Endothelial cell of hepatic sinusoid (primary cell): ENCODE results near the gene BCL3.
"Not testable (repeated sequence)": the region's sequence is repeated elsewhere in the genome, so short reads cannot be mapped to it uniquely, and the experiment has no call there.

Experiments used
- in situ Hi-C: cut with HindIII; loops from 2 replicates; pipeline ENCODE4 v1.10.0; 2017; ENCODE audit warnings: low sequenced_read_pairs

The BCL3 gene, protein sequence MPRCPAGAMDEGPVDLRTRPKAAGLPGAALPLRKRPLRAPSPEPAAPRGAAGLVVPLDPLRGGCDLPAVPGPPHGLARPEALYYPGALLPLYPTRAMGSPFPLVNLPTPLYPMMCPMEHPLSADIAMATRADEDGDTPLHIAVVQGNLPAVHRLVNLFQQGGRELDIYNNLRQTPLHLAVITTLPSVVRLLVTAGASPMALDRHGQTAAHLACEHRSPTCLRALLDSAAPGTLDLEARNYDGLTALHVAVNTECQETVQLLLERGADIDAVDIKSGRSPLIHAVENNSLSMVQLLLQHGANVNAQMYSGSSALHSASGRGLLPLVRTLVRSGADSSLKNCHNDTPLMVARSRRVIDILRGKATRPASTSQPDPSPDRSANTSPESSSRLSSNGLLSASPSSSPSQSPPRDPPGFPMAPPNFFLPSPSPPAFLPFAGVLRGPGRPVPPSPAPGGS

DNA sequence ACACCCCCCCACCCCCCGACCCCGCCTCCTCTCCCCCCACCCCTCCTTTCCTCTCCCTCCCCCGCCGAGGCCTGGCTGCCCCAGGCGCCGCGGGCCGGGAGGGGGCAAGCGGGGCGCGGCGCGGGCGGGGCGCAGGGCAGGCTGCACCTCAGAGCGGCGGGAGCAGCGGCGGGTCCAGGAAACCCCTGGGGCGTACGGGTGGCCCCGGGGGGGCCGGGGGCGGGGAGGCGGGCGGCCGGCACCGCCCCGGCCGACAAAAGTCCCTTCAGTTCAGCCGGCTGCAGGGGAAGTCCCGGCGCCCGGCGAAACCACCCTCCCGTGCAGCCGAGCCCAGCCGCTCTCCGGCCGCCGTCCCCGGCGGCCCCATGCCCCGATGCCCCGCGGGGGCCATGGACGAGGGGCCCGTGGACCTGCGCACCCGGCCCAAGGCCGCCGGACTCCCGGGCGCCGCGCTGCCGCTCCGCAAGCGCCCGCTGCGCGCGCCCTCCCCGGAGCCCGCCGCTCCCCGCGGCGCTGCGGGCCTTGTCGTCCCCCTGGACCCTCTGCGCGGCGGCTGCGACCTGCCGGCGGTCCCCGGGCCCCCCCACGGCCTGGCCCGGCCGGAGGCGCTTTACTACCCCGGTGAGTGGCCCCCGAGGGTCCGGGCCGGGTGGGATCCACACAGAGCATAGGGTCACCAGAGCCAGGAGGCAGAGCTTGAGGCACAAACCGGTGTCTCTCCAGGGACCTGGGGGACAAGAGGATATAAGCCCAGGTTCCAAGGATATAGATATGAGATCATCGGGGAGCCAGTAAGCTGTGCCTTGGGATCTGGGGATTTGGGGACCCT is at the start of gene BCL3:
Gene BCL3 (plus strand): TSS at position 283 of the 829 bp plus-strand sequence. CDS start 83 bp downstream, at position 366.
- in situ Hi-C loops, result no loop called here

DNA sequence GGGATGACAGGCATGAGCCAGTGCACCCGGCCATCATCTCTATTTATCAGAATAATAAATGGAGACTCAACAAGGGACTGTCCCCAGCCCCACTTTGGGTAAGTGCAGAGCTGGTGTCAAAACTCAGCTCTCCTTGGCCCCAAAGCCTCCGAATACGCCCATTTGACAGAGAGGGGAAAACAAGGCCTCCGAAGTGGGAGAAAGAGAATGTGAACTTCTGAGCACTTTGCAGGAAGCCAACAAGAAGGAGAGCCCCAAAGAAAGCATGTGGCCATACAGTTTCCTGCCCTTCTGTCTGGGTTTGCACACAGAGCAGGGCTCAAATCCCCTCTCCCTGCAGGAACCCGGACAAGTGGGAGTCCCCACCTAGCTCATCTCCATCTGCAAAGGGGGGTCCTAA is 48.0 kb upstream of the BCL3 start:
- in situ Hi-C loops, result no loop called here

DNA sequence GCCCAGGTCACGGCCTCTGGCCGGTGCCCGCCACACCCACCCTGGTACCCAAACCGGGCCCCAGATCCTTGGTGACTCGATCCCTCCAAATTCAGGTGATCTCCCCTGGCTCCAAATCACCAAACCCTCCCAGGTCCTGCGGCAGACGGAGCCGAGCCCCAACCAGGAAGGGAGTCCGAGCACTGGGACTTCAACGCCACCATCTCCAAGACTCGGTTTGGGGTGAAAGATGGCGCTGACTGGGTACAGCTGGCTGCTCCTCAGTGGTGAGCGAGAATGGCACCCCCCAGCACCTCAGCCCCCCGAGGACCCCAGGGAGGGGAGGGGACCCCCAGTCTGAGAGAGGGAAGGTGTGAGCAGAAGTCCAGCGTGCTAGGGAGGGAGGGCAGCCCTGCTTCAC is 47.3 kb upstream of the BCL3 start:
- in situ Hi-C loops, result no loop called here

DNA sequence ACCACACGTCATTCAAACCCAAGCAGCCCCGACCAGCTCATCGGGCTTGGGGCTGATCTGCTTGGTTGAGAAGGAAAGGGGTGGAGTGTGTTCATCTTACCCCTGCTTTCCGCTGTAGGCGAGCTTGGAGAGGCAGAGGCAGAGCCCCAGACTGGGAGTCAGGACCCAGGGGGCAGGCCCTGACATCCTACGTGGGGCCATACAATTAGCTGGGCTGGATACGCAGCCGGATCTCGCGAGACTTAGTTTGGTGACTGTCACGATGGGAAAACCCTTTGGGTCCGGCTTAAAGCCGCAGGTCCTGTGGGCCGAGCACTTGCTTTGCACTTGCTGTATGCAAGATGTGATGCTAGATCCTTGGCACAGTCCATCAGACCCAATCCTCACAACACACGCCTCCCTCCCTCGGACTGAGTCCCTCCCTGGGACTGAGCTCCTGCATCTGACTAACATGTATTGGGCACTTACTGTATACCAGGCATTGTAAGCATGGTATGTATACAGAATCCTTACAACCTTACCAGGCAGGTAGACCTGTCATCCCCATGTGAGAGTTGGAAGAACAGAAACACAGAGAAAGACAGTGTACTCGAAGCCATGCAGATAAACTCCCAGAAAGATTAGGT is 45.8 kb upstream of the BCL3 start:
- in situ Hi-C loops, result no loop called here

DNA sequence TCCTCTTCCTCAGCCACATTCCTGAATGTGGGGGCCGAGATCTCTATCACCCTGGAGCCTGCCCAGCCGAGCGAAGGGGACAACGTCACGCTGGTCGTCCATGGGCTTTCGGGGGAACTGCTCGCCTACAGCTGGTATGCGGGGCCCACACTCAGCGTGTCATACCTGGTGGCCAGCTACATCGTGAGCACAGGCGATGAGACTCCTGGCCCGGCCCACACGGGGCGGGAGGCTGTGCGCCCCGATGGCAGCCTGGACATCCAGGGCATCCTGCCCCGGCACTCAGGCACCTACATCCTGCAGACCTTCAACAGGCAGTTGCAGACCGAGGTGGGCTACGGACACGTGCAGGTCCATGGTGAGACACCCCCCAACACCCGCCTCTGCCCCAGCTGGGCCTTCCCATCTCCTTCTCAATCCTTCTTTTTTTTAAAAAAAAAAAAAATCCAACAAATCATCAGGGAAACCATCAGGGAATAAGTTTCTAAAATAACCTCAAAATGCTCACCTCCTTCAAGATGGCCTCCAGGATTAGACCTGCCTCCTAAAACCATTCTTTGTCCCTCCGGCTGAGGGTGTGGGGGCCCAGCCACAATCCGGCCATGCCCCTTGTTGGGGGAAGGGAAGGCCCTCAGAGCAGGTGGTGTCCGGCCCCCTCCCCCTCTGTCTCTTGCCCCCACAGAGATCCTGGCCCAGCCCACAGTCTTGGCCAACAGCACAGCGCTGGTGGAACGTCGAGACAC is 45.0 kb upstream of the BCL3 start:
- in situ Hi-C loops, result no loop called here

DNA sequence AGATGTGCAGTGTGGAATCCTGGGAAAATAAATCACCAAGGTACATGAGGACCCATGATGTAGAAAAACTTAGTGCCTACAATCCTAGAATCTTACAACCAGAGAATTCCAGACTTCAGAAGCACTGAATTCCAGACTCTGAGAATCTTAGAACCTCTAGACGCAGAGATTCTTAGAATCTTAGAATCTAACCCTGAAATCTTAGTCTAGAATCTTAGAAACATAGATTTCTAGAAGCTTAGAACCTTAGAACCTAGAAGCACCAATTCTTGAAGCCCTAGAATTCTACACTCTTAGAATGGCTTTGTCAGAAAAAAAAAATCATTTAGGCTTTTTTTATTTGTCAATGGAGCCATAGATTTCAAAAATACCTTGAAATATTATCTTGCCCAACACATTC is 43.5 kb upstream of the BCL3 start:
- in situ Hi-C loops, result no loop called here

DNA sequence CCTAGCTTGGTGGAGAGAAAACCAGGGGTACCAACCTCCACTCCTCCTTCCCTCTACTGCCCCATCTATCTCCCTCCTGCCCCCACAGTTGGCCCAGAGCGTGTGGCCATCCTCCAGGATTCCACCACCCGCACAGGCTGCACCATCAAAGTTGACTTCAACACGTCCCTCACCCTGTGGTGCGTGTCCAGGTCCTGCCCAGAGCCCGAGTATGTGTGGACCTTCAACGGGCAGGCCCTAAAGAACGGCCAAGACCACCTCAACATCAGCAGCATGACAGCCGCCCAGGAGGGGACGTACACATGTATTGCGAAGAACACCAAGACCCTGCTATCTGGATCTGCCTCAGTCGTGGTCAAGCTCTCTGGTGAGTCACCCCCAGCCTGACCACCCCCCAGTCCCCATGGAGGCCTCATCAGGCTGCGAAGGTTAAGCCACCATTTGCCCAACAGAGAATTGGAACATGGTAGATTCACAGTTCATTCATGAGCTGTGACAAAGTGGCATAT is 43.0 kb upstream of the BCL3 start:
- in situ Hi-C loops, result no loop called here

DNA sequence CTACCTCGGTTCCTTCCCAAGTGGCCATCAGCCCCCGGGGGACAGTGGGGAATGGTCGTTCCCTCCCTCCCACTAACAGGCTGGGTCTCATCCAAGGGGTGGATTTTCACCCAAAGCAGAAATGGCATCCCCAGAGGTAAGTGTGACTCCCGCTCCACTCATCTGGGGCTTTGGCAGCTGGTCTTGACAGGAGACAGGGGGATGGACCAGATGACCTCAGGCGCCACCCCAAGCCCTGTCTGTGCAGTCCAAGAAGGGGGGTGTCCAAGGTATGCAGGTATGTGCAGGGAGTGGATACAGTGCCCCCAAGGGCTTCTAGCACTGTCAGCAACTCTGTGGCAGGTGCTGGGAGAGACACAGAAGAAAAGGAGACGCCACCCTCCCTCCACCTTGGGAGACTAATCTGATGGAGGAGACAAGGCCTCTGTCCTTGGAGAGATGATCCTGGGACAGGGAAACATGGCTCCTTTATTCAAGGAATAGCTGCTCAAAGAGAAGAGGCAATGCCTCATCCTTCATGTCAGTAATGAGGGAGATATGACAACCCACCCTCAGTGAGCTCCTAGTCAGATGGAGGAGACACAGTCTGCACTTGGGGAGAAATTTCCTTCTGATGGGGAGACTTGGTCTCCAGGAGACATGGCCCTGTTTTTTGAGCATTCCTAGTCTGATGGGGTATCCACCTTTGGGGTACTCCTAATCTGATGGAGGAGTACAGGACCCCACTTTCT is 41.8 kb upstream of the BCL3 start:
- in situ Hi-C loops, result no loop called here

DNA sequence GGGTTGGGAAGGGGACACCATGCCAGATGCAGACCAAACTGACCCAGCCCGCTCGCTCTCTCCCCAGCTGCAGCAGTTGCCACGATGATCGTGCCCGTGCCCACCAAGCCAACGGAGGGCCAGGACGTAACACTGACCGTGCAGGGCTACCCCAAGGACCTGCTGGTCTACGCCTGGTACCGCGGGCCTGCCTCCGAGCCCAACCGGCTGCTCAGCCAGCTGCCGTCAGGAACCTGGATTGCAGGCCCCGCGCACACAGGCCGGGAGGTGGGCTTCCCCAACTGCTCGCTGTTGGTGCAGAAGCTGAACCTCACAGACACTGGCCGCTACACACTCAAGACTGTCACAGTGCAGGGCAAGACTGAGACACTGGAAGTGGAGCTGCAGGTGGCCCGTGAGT is 40.7 kb upstream of the BCL3 start:
- in situ Hi-C loops, result no loop called here

DNA sequence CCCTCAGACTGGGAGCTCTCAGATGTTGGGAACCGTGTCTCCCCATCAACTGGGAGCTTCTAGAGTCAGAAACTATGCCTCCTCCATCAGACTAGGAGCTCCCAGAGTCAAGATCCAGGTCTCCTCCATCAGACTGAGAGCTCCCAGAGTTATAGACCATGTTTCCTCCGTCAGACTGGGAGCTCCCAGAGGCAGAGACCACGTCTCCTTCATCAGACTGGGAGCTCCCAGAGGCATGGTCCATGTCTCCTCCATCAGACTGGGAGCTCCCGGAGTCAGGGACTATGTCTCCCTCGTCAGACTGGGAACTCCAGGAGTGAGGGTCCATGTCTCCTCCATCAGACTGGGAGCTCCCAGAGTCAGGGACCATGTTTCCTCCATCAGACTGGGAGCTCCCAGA is 39.6 kb upstream of the BCL3 start:
- in situ Hi-C loops, result no loop called here

DNA sequence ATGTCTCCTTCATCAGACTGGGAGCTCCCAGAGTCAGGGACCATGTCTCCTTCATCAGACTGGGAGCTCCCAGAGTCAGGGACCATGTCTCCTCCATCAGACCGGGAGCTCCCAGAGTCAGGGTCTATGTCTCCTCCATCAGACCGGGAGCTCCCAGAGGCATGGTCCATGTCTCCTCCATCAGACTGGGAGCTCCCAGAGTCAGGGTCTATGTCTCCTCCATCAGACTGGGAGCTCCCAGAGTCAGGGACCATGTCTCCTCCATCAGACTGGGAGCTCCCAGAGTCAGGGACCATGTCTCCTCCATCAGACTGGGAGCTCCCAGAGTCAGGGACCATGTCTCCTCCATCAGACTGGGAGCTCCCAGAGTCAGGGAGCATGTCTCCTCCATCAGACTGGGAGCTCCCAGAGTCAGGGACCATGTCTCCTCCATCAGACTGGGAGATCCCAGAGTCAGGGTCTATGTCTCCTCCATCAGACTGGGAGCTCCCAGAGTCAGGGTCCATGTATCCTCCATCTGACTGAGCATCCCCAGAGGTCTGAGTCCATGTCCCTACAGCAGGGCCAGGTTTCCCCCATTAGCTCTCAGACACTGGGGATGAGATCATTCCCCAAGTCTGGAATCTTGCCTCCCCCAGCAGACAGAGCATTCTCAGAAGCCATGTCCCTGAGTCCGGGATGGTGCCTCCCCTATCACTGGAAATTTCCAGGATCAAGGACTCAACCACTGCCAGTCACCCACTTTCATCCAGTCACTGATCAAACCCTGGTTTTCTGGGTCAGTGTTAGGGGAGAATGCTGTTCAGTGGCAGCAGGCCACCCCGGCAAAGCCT is 38.9 kb upstream of the BCL3 start:
- in situ Hi-C loops, result not testable (repeated sequence)

DNA sequence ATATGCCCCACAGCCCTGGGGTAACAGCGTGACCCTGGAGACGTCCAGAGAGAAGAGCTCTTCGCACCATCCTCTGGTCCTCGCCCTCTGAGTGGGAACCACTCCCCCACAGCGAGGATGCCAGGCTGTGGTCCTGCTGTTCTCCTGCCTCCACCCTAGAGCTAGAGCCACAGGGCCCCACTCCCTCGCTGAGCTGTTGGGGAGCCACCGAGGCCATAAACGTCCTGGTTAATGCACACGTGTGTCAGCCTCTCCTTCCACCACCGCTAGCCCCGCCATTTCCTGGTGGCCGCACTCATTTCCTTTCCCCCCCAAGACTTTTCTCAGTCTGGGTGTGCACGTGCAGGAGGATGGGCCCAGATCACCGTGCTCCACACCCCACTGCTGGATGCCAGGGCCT is 38.0 kb upstream of the BCL3 start:
- in situ Hi-C loops, result no loop called here

DNA sequence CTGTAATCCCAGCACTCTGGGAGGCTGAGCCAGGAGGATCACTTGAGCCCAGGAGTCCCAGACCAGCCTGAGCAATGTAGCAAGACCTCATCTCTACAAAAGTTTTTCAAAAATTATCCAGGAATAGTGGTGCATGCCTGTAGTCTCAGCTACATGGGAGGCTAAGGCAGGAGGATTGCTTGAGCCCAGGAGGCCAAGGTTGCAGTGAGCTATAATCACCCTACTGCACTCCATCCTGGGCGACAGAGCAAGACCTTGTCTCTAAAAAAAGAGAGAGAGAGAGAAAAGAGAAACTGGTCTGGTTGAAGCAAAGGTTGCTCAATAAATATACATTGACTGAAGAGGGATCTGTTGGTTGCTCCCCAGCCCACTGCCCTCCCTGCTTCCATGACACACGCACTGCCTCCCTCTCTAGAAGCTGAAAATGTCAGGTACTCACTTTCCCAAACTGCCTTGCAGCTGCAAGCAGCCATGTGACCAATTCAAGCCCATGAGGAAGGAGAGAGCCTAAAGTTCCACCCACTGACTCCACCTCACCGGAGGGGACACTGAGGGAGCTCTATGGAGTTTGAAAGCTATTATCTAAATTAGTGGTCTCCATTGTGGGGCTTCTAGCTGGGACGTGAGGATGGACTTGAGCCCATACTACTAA is 35.5 kb upstream of the BCL3 start:
- in situ Hi-C loops, result no loop called here

DNA sequence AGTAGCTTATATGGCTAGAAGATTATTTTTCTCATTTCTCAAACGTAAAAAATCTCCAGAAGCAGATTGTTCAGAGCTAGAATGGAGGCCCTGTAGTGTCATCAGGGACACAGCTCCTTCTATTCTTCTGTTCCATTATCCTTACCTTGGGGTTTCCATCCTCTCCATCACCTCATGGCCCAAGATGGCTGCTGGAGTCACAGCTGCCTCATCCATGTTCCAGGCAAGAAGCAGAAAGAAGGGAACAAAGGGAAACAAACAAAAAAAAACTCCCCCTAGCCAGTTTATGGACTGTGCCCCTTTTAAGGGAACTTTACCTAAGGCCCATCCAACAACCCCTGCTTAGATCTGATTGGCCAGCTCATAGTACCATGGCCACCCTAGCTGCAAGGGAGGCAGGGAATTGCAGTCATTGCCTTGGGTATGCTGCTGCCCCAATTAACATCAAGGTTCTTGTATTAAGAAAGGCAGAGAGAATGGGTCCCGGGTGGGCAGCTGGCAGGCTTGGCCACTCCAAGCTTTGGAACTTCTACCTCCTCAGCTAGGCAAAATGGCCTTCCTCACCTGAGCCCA is 33.8 kb upstream of the BCL3 start:
- in situ Hi-C loops, result loop anchor here (5.0 kb wide), 1 partner anchor 123 kb away; no protein-coding TSS in a partner anchor

DNA sequence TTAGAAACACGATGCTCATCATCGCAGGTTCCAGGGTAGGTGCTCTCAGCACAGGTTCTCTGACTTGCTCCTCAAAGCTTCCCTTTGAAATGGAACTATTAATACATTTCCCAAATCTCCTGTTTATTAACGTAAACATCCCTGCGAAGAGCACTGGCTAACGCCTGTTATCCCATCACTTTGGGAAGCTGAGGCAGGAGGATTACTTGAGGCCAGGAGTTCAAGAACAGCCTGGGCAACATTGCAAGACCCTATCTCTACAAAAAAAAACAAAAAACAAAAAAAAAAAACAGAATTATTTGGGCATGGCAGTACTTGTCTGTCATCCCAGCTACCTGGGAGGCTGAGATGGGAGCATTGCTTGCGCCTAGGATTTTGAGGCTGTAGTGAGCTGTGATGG is 30.9 kb upstream of the BCL3 start:
- in situ Hi-C loops, result loop anchor here (5.0 kb wide), 1 partner anchor 120 kb away; no protein-coding TSS in a partner anchor

DNA sequence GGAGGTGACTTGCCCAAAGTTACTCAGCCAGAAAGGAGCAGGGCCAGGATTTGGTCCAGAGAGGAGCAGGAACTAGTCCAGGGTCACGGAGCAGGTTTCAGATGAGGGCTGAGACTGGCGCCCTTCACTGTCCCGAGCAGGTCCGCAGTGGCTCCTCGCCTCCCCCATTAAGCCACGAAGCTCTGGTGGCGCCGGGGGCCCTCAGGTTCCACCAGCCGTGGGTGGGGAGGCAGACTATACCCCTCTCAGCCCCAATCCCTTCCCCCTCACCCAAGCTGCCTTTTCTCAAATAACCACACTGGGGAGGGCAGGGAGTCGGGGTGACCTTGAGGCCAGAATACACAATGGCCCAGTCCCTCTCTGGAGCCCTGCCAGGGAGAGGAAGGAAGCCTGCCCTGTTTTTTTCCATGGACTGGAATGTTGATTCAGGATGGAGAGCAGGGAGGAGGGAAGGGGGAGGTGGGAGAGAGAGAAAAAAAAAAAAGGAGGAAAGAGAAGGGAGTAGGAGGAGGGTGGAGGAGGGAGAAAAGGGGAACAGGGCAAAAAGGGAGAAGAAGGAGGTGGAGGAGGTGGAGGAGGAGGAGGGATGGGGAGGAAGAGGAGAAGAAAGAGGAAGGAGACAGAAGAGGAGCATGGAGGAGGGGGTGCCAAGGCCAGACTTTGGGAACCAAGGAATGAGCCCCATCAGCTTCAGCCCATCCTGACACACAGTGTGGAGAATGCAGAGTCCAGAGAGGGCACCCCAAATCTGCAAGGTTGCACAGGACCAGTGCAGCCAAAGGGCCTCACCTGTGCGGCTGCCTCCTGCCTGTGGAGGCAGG is 29.9 kb upstream of the BCL3 start:
- in situ Hi-C loops, result loop anchor here (5.0 kb wide), 1 partner anchor 119 kb away; no protein-coding TSS in a partner anchor

DNA sequence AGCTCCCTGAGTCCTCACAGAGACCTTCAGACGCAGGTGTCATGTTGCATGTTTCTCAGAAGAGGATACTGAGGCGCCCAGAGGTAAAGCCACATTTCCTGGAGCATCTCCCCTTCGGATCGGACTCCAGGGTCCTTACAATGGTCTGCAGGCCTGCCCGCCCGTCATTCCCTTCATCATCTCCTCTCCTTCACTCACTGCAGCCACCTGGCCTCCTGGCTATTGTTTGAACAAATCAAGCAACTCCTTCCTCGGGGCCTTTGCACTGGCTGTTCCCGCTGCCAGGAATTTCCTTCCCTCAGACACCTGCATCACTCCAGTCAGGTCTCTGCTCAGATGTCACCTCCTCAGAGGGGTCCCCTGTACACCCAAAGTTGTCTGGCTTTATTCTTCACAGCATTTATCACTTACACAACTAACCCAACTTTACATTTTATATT is 29.2 kb upstream of the BCL3 start:
- in situ Hi-C loops, result loop anchor here (5.0 kb wide), 1 partner anchor 118 kb away; no protein-coding TSS in a partner anchor
